HG03457 (cell line): Measurements from ENCODE around the gene EEFSEC.

Source experiments
- ATAC-seq: cut with Tn5 transposase; IDR thresholded peaks from one replicate; pipeline ENCODE4 v1.9.1; 2021; ENCODE audit warnings: moderate number of reproducible peaks; ENCODE audit not compliant: unreplicated experiment

Gene EEFSEC

DNA sequence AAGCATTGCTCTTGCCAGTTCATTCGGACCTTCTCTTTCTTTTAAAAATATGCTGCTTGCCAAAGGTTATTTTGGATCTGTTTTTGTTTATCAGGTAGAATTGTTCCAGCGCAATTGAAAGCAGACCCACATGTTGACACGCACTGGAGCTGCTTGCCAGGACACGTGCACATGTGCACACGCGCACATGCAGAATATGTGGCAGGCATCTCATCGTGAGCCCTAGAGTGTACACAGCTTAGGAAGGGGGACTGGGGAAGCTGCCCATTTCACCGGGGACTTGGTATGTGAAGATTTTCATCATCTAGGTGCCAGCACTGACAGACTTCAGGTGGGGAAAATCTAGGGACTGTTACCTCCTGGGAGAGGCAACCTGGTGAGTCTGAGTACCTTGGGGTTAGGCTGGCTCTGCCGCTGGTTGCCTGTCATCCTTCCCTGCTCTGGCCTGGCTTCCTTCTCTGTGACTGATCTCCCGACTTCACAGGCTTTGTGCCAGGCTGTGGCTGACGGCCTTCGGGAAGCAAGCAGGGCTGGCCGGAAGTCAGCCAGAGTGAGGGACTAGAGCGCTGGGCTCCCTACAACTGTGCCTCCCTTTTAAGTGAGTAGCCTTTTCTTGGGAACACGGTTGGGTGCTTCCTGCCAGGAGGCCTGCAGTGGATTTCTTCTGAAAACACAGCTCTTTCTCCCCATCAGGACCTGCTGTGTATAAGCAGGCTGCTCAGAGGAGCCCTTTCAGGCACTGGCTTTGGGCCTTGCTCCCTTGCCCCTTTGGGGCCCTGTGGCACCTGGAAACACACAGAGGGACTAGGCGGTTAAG, 129.3 kb downstream of the EEFSEC start:
- ATAC-seq = no peak

DNA sequence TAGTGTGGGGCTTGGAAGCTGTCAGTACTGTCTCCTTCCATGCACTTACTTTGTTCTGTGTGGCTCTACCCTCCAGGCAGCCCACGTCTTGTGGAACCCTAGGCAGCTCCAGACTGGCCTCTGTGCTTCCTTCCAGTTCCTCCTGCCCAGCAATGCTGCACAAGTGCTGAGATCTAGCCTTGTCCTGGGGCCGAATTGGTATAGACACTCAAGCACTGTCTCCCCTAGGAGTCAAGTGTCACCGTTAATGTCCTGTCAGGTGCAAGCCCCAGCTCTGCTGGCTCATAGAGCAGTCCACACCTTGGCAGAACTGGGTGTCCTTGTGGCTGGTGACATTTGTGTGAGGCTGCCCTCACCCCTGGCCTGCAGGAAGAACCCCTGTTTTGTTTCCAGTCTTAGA, 130.1 kb downstream of the EEFSEC start:
- ATAC-seq = no peak

- ATAC-seq = no peak
These were observed 132.0 kb downstream of the EEFSEC start for GRCh38 chr3:128285042-128285966.

DNA sequence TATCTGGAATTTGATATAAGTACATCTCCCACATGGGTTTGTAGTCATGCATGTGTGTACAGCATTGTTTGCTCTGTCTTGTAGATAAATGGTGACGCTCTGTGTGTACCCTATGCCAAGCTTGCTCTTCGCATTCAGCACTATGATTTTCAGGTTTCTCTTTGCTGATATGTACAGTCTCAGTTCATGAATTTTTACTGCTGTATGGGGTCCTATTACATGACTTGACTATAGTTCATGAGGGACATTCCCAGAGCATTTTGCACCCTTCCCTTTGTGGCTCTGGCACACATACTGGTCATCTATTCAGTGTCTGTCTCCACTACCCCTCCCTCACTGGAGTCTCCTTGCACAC, 132.7 kb downstream of the EEFSEC start:
- ATAC-seq = no peak

GRCh38 chr3:128286691-128287090, 133.4 kb downstream of the EEFSEC start:
- no peak for ATAC-seq

DNA sequence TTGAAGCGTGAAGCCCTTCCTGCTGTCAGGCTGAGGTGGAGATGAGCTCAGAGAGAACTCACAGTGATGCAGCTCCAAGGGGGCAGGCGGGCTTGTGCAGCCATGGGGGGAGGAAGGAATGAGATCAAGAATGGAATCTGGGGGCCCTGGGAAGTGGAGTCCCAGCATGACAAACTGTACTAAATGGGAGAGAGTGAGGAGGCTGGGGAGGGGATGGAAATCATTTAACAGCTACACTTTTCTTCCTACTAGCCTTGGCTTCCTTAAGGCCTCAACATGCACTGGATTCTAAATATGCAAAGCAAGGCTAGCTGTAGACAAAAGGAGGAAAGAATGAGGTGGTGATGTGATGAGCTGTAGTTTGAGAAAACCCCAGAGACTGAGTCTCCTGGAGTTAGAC, 133.9 kb downstream of the EEFSEC start:
- no peak for ATAC-seq

- no peak for ATAC-seq
These were observed 136.3 kb downstream of the EEFSEC start for GRCh38 chr3:128289534-128289933.

DNA sequence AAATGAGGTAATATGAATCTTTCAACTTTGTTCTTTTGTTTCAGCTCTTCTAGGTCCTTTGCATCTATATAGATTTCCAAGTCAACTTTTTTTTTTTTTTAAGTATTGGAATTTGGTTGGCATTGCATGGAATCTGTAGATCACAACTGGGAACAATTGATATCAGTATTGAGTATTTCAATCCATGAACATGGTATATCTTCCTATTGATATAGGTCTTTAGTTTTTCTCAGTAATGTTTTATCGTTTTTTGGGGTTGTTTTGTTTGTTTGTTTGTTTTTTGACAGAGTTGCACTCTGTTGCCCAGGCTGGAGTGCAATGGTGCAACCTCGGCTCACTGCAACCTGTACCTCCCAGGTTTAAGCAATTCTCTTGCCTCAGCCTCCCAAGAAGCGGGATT, 137.2 kb downstream of the EEFSEC start:
- ATAC-seq = no peak

GRCh38 chr3:128293930-128294329, 140.6 kb downstream of the EEFSEC start:
- no peak for ATAC-seq

DNA sequence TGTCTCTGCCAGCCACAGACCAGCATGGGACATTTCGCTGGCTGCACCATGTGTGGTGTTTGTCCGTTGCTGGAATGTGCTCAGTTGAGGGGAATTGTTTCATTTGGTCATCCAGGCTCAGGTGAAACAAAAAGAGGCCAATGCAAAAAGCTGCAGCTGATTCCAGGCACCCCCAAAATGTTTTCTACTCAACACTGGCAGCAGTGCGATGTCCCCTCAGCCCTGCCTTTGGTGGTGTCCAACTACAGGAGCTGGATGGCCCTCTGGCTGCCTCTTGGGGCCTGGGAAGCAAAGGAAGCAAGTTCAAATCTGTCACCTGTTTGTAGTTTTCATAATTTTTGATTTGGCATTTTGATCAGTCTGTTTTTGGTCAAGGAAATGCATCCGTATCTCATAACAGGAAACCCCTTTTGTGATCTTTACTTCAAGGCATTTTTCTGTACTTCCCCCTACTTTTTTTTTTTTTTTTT, 141.8 kb downstream of the EEFSEC start:
- ATAC-seq = no peak

GRCh38 chr3:128296469-128297251, 143.4 kb downstream of the EEFSEC start:
- ATAC-seq = no peak

DNA sequence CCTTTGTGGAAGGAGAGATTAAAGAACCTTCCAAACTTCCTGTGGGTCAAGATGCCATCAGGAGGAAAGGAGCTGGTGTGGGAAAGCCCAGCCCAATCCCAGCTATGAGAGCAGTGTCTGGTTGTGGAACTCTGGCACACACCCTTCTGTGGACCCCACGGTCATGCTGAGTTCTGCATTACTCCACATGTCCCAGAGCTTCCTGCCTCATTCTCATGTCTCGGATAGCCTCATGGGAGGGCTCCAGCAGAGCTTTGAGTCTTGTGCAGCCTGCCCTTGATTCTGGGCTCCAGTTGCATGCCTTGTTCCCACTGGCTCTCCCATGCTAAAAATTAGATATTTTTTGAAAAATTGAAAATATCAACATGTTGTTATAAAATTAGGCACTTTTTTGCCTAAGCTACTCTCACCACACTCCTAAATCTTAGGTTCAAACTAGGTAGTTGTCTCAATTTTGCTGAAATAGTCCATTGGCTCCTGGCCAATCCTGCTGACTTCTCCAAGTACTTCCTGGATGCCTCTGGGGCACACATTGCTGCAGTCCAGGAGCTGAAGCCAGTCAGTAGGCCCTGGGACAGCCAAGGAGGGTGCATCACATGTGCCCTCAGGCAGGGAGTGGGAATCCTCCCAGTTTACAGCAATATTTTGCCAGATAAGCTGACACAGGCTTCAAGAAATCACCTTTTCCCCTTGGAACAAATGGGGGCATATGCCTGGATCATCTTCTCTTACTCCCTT, 144.3 kb downstream of the EEFSEC start:
- no peak for ATAC-seq

- ATAC-seq = no peak
These were observed 148.1 kb downstream of the EEFSEC start for GRCh38 chr3:128301186-128302023.

DNA sequence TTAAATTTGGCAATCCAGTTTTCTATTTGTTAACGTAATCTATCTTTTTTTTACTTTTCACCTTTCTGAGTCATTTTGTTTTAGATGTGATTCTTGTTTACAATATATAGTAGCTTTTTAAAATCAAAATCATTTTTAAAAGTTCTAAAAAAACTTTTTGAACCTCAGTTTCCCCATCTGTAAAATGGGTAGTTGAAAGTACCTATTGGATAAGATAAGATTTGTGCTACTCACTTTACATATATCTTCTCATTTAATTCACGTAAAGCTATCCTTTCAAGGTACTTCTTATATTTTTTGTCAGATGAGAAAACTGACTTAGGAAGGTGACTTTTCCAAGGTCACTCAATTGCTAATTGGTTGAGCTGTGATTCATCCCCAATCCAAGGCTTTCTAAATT, 153.2 kb downstream of the EEFSEC start:
- no peak for ATAC-seq

GRCh38 chr3:128307029-128307633, 153.8 kb downstream of the EEFSEC start:
- ATAC-seq = no peak

GRCh38 chr3:128307781-128308469, 154.6 kb downstream of the EEFSEC start:
- ATAC-seq = no peak

GRCh38 chr3:128309026-128309425, 155.7 kb downstream of the EEFSEC start:
- ATAC-seq = no peak

DNA sequence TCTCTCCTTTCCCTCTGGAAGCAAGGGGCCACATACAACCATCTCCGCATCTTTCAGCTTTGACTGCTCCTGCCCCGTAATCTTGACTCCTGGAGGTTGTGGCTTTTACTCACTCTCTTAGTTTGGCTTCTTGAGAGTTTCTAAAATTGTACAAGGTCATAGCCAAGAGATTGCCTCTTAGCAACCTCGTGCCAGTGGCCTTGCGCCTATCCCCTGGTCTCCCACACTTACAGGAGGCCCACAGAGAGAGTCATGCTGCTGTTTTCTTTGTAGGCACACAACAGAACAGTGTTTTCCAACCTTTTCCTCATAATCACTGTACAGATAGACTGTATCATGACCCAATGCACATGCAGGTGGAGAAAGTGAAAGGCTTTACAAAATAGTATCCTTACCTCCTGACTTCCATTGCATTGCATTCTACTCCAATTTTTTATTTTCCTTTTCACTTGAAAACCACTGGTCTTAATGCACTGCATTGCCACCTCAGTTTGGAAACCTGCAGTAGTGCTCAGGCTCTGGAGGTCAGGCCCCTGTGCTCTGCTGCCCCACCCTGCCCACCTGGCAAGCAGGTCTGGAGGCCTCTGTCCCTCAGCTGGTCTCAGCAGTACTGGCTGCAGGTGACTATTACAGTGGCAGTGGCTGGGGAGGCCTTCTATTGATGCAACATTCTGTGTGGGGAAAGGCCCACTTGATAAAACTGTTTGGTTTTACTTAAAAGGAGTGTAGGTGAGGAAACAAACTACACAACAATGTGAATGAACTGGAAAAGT, 157.2 kb downstream of the EEFSEC start:
- ATAC-seq = no peak
